Measurements from ENCODE around the gene NCR2.

- TF ChIP-seq POLR2A (IDR thresholded peaks at IDR 0.05) = no peak
- no peak for TF ChIP-seq CTCF (IDR thresholded peaks at IDR 0.05 in 4 of 5, conservative IDR thresholded peaks at IDR 0.05 in 1 of 5)
Measured at GRCh38 chr6:41336824-41337223, 1.4 kb downstream of the NCR2 start.
